ENCODE data around the gene ARMC2.

Gene ARMC2

GRCh38 chr6:109015176-109015575 lies 167.0 kb downstream of the ARMC2 start:
- no peak for DNase-seq (ENCODE audit: low read depth in 2 of 2)

GRCh38 chr6:109019911-109020310 lies 171.7 kb downstream of the ARMC2 start:
- DNase-seq (ENCODE audit: low read depth in 2 of 2): no peak

- DNase-seq (ENCODE audit: low read depth in 2 of 2): no peak
These were observed 173.6 kb downstream of the ARMC2 start for GRCh38 chr6:109021870-109022269.

GRCh38 chr6:109023356-109023925 lies 175.2 kb downstream of the ARMC2 start:
- no peak for DNase-seq (ENCODE audit: low read depth in 2 of 2)
